MCF 10A (cell line): ENCODE measurements around the gene BICDL2. TPM values are rescaled to one million over a fixed set of nuclear protein-coding genes. Genes with fewer than 3 reads are reported as not detected.

Experiments
- BruUV-seq: library from RNA; stranded (reverse); fragments of 400-500 nt; replicated peaks from 2 replicates; lab custom pipeline; 2021; lab: Mats Ljungman, UMichigan
- CTCF ChIA-PET: fragments of 300-600 bp; sonication (Branson Sonifier 250); formaldehyde crosslinking; extraction: SDS; loops from one replicate; lab custom pipeline; 2021; ENCODE audit warnings: antibody characterized with exemption, inconsistent platforms; lab: Yijun Ruan, JAX
- POLR2A ChIA-PET: fragments of 300-600, 350-650 bp; sonication (Branson Sonifier 250); formaldehyde crosslinking; extraction: SDS; loops from one replicate; lab custom pipeline; 2020; ENCODE audit warnings: antibody characterized with exemption, inconsistent platforms; lab: Yijun Ruan, JAX
- DNase-seq: peaks from one replicate; pipeline ENCODE4 v3.0.0-alpha.2; 2018; ENCODE audit not compliant: unreplicated experiment
- H3K27ac Mint-ChIP-seq: one replicate; pipeline ENCODE4 v1.8.0; 2022; ENCODE audit warnings: mild to moderate bottlenecking, low read depth, mixed read lengths; ENCODE audit not compliant: unreplicated experiment
- H3K27me3 Mint-ChIP-seq: one replicate; pipeline ENCODE4 v1.8.0; 2022; ENCODE audit warnings: mixed read lengths; ENCODE audit not compliant: insufficient read depth, unreplicated experiment
- H3K36me3 Mint-ChIP-seq: one replicate; pipeline ENCODE4 v1.8.0; 2022; ENCODE audit warnings: mild to moderate bottlenecking, moderate library complexity, mixed read lengths; ENCODE audit not compliant: insufficient read depth, unreplicated experiment
- H3K4me1 Mint-ChIP-seq: one replicate; pipeline ENCODE4 v1.8.0; 2022; ENCODE audit warnings: mixed read lengths; ENCODE audit not compliant: insufficient read depth, unreplicated experiment
- H3K4me3 Mint-ChIP-seq: one replicate; pipeline ENCODE4 v1.8.0; 2022; ENCODE audit warnings: mild to moderate bottlenecking, moderate library complexity, mixed read lengths; ENCODE audit not compliant: unreplicated experiment
- H3K9me3 Mint-ChIP-seq: one replicate; pipeline ENCODE4 v1.8.0; 2022; ENCODE audit warnings: mixed read lengths; ENCODE audit not compliant: unreplicated experiment
- CTCF ChIP-seq: fragments of 200-600 bp; IDR thresholded peaks from one replicate; pipeline ENCODE4 v1.8.0; 2022; ENCODE audit warnings: antibody characterized with exemption, mild to moderate bottlenecking; ENCODE audit not compliant: unreplicated experiment
- intact Hi-C: fragments of 100-400 bp; cut with micrococcal nuclease; formaldehyde crosslinking; loops from 2 replicates; pipeline ENCODE4 v1.14.1; 2022
- total RNA-seq: library from RNA; stranded (reverse); gene quantifications from 2 replicates; pipeline ENCODE4 v1.2.3, GENCODE V29; 2022

Gene BICDL2
- total RNA-seq, 1 experiment from 2014 or later: 0.23 TPM

DNA sequence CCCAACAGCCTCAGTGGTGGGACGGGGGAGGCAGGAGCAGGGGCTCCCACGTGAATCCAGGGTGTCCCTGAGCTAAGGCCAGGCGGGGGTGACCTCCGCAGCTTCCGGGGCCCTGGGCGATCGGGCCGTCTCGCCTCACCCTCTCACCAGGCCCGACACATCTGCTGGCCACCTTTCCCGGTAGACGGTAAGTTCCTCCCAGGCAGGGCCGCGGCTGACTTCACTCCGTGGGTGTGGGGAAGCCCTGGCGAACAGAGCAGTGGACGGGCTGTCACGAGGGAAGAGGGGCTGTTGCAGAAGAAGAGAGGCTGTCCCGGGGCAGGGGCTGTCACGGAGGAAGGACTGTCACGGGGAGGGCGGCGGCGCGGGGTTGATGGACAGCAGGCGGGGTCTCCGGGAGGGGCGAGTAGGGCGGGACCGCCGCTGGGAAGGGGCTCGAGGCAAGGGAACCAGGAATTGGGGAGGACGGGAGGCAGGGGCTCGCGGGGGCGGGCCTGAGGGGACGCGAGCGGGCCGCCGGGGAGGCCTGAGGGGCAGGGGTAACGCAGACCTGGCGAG, 57.0 kb downstream of the BICDL2 start:
- H3K27ac Mint-ChIP-seq: no peak overlapping the region
- ChIA-PET CTCF (interaction anchor here (1.0 kb wide), 1 partner anchor 59 kb away, joined by 3 read pairs; no protein-coding TSS in a partner anchor), POLR2A (interaction anchor here (0.6 to 2.5 kb wide), 7 partner anchors 8 to 79 kb away, joined by 3 to 19 read pairs (median 5); partner anchors contain the start of genes KREMEN2, PAQR4 and TNFRSF12A)
- peaks cover 6% of the 10 kb centered on the region for H3K4me1 Mint-ChIP-seq
- H3K9me3 Mint-ChIP-seq: no peaks in the 10 kb centered on the region
- no peaks in the 10 kb centered on the region for H3K27me3 Mint-ChIP-seq
- H3K36me3 Mint-ChIP-seq: peaks cover 5% of the 10 kb centered on the region
- H3K4me3 Mint-ChIP-seq: peak overlapping the region; percentile 73
- TSS peak; percentile 49 for BruUV-seq
- DNase-seq: no peak
- TF ChIP-seq CTCF: no peak
- intact Hi-C loops: loop anchor here (1.0 to 5.0 kb wide), 2 partner anchors 10 to 52 kb away; partner anchors contain the start of gene PAQR4

Other genes with a start within 250 kb of the BICDL2 start
- not detected in 2 replicates for gene PRSS33, start 249.4 kb downstream of the BICDL2 start, total RNA-seq
- gene PRSS41, start 238.5 kb downstream of the BICDL2 start, total RNA-seq: not detected in 2 replicates
- gene PRSS21, start 219.7 kb downstream of the BICDL2 start, total RNA-seq: 16.4 TPM in 2 replicates
- gene ZG16B, start 206.6 kb downstream of the BICDL2 start, total RNA-seq: 4.0 and 6.9 TPM in 2 replicates
- not detected in 2 replicates for gene PRSS22, start 178.8 kb downstream of the BICDL2 start, total RNA-seq
- gene FLYWCH2, start 153.7 kb downstream of the BICDL2 start, total RNA-seq: 24.4 and 27.7 TPM in 2 replicates
- gene FLYWCH1, start 125.0 kb downstream of the BICDL2 start, total RNA-seq: 76.3 and 86.2 TPM in 2 replicates
- 0.42 TPM in 1 of 2 replicates, not detected in the other for gene KREMEN2, start 72.7 kb downstream of the BICDL2 start, total RNA-seq
- 4.8 and 7.9 TPM in 2 replicates for gene PAQR4, start 67.6 kb downstream of the BICDL2 start, total RNA-seq
- 16.9 and 34.7 TPM in 2 replicates for gene PKMYT1, start 56.5 kb downstream of the BICDL2 start, total RNA-seq
- gene CLDN9, start 24.0 kb downstream of the BICDL2 start, total RNA-seq: 0.39 and 0.44 TPM in 2 replicates
- not detected in 2 replicates for gene CLDN6, start 18.8 kb downstream of the BICDL2 start, total RNA-seq
- gene TNFRSF12A, start 16.6 kb downstream of the BICDL2 start, total RNA-seq: 436 and 641 TPM in 2 replicates
- 13.6 and 20.4 TPM in 2 replicates for gene HCFC1R1, start 13.0 kb downstream of the BICDL2 start, total RNA-seq
- 36.8 and 53.1 TPM in 2 replicates for gene THOC6, start 12.9 kb downstream of the BICDL2 start, total RNA-seq
- 0.26 and 0.64 TPM in 2 replicates for gene MMP25, start 9.6 kb upstream of the BICDL2 start, total RNA-seq
- 24.0 and 29.8 TPM in 2 replicates for gene IL32, start 28.7 kb upstream of the BICDL2 start, total RNA-seq
- gene ZSCAN10, start 62.4 kb upstream of the BICDL2 start, total RNA-seq: 0.49 and 1.4 TPM in 2 replicates
- 11.8 and 12.1 TPM in 2 replicates for gene ZNF205, start 75.6 kb upstream of the BICDL2 start, total RNA-seq
- gene ZNF213, start 98.1 kb upstream of the BICDL2 start, total RNA-seq: 19.7 and 20.7 TPM in 2 replicates
- gene OR1F1, start 151.3 kb upstream of the BICDL2 start, total RNA-seq: not detected in 2 replicates
- gene ZNF200, start 198.2 kb upstream of the BICDL2 start, total RNA-seq: 6.6 and 8.8 TPM in 2 replicates
- 0.49 and 0.72 TPM in 2 replicates for gene MEFV, start 219.7 kb upstream of the BICDL2 start, total RNA-seq
- 28.3 and 30.9 TPM in 2 replicates for gene ZNF263, start 246.5 kb upstream of the BICDL2 start, total RNA-seq